Measurements from ENCODE around the gene LHX8.

The LHX8 gene

GRCh38 chr1:75129983-75130789 is 4.0 kb upstream of the LHX8 start:
- TF ChIP-seq POLR2AphosphoS5 (IDR thresholded peaks at IDR 0.05; ENCODE audit: low read depth, low read length) (no peak), SIN3A (IDR thresholded peaks at IDR 0.05; ENCODE audit: borderline replicate concordance, insufficient read depth, low read length) (no peak), TAF1 (IDR thresholded peaks at IDR 0.05; ENCODE audit: borderline replicate concordance, insufficient read depth, low read length) (no peak), REST (IDR thresholded peaks at IDR 0.05; ENCODE audit: insufficient read depth in 1 of 2, low read depth in 2 of 2, low read length in 2 of 2) (no peak), FOXP2 (optimal IDR thresholded peaks at IDR 0.05; ENCODE audit: borderline replicate concordance, extremely low read depth, extremely low read length, insufficient read depth) (no peak)

GRCh38 chr1:75130865-75131564 is 3.2 kb upstream of the LHX8 start:
- no peak for TF ChIP-seq REST (IDR thresholded peaks at IDR 0.05; ENCODE audit: insufficient read depth in 1 of 2, low read depth in 2 of 2, low read length in 2 of 2)
- no peak for TF ChIP-seq FOXP2 (optimal IDR thresholded peaks at IDR 0.05; ENCODE audit: borderline replicate concordance, extremely low read depth, extremely low read length, insufficient read depth)
- no peak for TF ChIP-seq POLR2AphosphoS5 (IDR thresholded peaks at IDR 0.05; ENCODE audit: low read depth, low read length)
- TF ChIP-seq TAF1 (IDR thresholded peaks at IDR 0.05; ENCODE audit: borderline replicate concordance, insufficient read depth, low read length) = no peak
- TF ChIP-seq SIN3A (IDR thresholded peaks at IDR 0.05; ENCODE audit: borderline replicate concordance, insufficient read depth, low read length) = no peak

GRCh38 chr1:75131565-75132241 is 2.5 kb upstream of the LHX8 start:
- TF ChIP-seq SIN3A (IDR thresholded peaks at IDR 0.05; ENCODE audit: borderline replicate concordance, insufficient read depth, low read length) (no peak), POLR2AphosphoS5 (IDR thresholded peaks at IDR 0.05; ENCODE audit: low read depth, low read length) (no peak), FOXP2 (optimal IDR thresholded peaks at IDR 0.05; ENCODE audit: borderline replicate concordance, extremely low read depth, extremely low read length, insufficient read depth) (no peak), TAF1 (IDR thresholded peaks at IDR 0.05; ENCODE audit: borderline replicate concordance, insufficient read depth, low read length) (no peak), REST (IDR thresholded peaks at IDR 0.05; ENCODE audit: insufficient read depth in 1 of 2, low read depth in 2 of 2, low read length in 2 of 2) (no peak)

- TF ChIP-seq REST (IDR thresholded peaks at IDR 0.05; ENCODE audit: insufficient read depth in 1 of 2, low read depth in 2 of 2, low read length in 2 of 2) (no peak), SIN3A (IDR thresholded peaks at IDR 0.05; ENCODE audit: borderline replicate concordance, insufficient read depth, low read length) (no peak), FOXP2 (optimal IDR thresholded peaks at IDR 0.05; ENCODE audit: borderline replicate concordance, extremely low read depth, extremely low read length, insufficient read depth) (no peak), POLR2AphosphoS5 (IDR thresholded peaks at IDR 0.05; ENCODE audit: low read depth, low read length) (no peak), TAF1 (IDR thresholded peaks at IDR 0.05; ENCODE audit: borderline replicate concordance, insufficient read depth, low read length) (no peak)
Measured at GRCh38 chr1:75132242-75132811, 1.9 kb upstream of the LHX8 start.

Measured in PFSK-1 (cell line).